ENCODE data around the gene CXCR2.
"Not testable (repeated sequence)": the region's sequence is repeated elsewhere in the genome, so short reads cannot be mapped to it uniquely, and the experiment has no call there.

Gene CXCR2

DNA sequence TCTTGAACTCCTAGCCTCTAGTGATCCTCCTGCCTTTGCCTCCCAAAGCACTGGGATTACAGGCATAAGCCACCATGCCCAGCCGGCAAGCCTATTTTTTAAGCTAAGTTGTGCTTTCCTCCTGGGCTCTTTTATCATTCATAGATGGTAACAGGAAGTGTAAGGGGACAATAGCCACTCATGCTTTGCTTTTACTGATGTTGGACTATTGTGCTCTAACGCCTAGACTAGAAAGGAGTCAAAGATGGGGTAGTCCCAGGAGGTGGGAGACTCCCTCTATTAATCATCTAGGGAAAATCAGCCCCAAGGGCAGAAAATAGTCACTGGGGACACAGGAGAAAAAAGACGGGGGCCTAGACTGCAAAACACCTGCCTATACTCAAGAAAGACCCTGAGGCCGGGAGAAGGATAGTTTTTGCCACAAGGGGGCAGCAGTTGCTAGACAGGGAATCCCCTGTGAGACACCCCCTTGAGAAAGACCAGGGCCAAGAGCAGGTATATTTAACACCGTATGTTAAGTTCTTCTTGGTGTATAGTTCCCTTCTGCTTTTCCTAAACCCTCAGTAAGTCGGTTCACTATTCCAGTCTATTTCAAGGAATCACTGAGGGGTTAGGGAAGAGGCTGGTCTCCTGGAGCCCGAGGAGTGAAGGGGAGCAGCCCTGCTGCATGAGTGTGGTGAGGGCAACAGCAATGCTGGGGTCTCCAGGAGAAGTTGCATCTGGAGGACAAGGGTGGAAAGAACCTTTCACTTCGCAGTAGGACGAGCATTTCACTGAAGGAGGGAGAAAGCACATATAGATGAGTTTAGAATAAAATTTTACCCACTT is 43.0 kb downstream of the CXCR2 start:
- Histone ChIP-seq H3K27me3 (no peaks in the 10 kb centered on the region; a peak in 1 of 22 replicates), H3K9ac (no peak overlapping the region), H3K27ac (no peak overlapping the region), H3K9me3 (replicated peaks in 1 of 11) (no peaks in the 10 kb centered on the region), H3K36me3 (no peaks in the 10 kb centered on the region), H3K4me2 (no peak overlapping the region), H3K4me3 (no peak overlapping the region), H3K4me1 (peaks cover 8 to 17% (median 14%) of the 10 kb centered on the region in 10 experiments; a peak in 19 of 20 replicates), H4K20me1 (no peaks in the 10 kb centered on the region)
- no peak for TF ChIP-seq Cebpa-rat (IDR thresholded peaks at IDR 0.05)

DNA sequence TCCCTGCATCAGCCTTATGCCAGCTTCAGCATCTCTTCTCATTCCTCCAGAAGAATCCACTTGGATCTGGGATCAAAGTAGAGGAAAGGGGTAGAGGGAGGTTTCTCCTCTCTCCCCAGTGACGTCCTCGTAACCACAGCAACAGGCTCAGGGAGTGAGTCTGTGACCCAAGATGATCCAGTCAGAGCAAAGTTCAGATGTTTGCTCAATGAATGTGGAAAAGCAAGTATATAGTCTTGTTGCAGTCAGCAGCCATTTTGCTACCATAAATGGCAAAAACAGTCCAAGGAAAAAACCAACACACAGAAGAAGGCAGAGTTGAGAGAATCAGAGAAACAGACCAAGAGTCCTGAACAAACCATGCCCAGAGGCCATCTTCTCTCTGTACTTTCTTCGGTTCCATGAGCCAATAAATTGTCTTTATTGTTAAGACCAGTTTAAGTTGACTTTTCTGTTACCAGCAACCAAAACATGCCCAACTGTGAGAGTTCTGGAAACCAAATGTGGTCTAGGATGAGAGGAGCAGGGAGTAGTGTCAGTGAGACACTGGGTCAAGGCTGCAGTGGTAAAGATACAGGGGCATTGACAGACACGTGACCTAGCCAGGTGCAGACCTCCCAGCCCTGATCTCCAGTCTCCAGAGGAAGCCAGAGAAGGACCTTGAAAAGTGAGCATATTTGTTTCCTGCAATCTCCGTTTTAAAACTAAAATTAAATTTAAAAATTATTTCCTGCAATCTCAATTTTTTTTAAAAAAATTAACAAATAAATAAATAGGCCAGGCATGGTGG is 44.1 kb downstream of the CXCR2 start:
- Histone ChIP-seq H3K9me3 (replicated peaks in 1 of 11) (no peaks in the 10 kb centered on the region), H3K9ac (no peak overlapping the region), H3K4me3 (no peak overlapping the region), H3K27me3 (no peaks in the 10 kb centered on the region; a peak in 1 of 22 replicates), H4K20me1 (no peaks in the 10 kb centered on the region), H3K27ac (no peak overlapping the region), H3K4me2 (peak overlapping the region in 3 of 11 experiments; percentile 7 to 16 (median 8); a peak in 5 of 22 replicates), H3K4me1 (peaks cover 8 to 17% (median 14%) of the 10 kb centered on the region in 10 experiments; a peak in 19 of 20 replicates), H3K36me3 (no peaks in the 10 kb centered on the region)
- TF ChIP-seq Cebpa-rat (IDR thresholded peaks at IDR 0.05), result no peak

GRCh38 chr2:218171744-218172143 is 45.9 kb downstream of the CXCR2 start:
- not testable (repeated sequence) for H3K9ac ChIP-seq; H3K27ac ChIP-seq; H4K20me1 ChIP-seq; H3K36me3 ChIP-seq; H3K4me3 ChIP-seq; H3K9me3 ChIP-seq (replicated peaks in 1 of 11); H3K4me2 ChIP-seq; H3K27me3 ChIP-seq
- peaks cover 4 to 14% (median 8%) of the 10 kb centered on the region in 10 experiments; a peak in 19 of 20 replicates for H3K4me1 ChIP-seq

GRCh38 chr2:218172845-218173244 is 47.0 kb downstream of the CXCR2 start:
- TF ChIP-seq Cebpa-rat (IDR thresholded peaks at IDR 0.05), result no peak
- Histone ChIP-seq H3K4me2 (no peak overlapping the region), H3K27ac (no peak overlapping the region), H4K20me1 (no peaks in the 10 kb centered on the region), H3K36me3 (no peaks in the 10 kb centered on the region), H3K4me3 (no peak overlapping the region), H3K9me3 (replicated peaks in 1 of 11) (no peaks in the 10 kb centered on the region), H3K27me3 (no peaks in the 10 kb centered on the region; a peak in 1 of 22 replicates), H3K9ac (no peak overlapping the region), H3K4me1 (peaks cover 0 to 10% (median 0%) of the 10 kb centered on the region in 10 experiments; a peak in 4 of 20 replicates)

DNA sequence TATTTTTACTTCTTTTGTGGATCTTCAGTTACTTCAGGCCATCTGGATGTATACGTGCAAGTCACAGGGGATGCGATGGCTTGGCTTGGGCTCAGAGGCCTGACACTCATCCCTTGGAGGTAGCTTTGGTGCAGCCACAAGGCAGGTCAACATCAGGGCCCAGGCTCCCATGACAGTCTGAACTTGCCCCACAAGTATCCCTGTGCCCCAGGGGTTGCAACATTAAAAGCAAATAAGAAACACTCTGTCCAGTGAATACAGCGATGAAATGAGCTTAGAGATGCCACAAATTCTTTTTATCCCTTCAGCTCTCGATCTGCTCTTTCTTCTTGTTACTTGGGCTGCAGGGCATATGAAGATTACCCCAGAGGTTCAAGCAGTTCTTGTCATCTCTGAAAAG is 54.0 kb downstream of the CXCR2 start:
- Histone ChIP-seq H3K27me3 (no peaks in the 10 kb centered on the region), H3K9ac (no peak overlapping the region), H3K27ac (no peak overlapping the region), H3K36me3 (no peaks in the 10 kb centered on the region), H3K4me3 (no peak overlapping the region), H3K4me2 (no peak overlapping the region), H3K9me3 (replicated peaks in 1 of 11) (no peaks in the 10 kb centered on the region), H4K20me1 (no peaks in the 10 kb centered on the region), H3K4me1 (no peaks in the 10 kb centered on the region)
- no peak for TF ChIP-seq Cebpa-rat (IDR thresholded peaks at IDR 0.05)

DNA sequence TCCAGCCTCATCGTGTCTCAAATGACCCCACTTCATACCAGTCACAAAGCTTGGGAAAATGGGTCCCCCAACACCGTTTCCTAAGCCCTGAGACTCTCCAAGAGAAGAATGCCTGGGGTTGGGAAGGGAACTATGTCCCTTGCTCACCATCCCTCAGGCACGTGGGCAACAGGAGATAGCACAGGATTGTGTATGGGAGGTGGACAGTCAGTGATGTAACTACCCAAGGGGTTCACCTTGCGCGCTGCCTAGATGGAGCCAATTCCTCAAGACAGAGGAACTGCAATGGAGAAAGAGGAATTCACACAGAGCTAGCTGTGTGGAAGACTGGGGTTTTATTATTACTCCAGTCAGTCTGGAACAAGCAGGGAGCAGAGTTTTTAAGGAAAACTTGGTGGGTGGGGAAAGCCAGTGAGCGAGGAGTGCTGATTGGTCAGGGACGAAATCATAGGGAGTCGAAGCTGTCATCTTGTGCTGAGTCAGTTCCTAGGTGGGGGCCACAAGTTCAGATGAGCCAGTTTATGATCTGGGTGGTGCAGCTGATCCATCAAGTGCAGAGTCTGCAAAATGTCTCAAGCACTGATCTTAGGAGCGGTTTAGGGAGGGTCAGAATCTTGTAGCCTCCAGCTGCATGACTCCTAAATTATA is 54.8 kb downstream of the CXCR2 start:
- no peak overlapping the region for H3K4me2 ChIP-seq

GRCh38 chr2:218184331-218184730 is 58.5 kb downstream of the CXCR2 start:
- Histone ChIP-seq H3K27ac (no peak overlapping the region), H3K9ac (no peak overlapping the region), H3K9me3 (replicated peaks in 1 of 11) (no peaks in the 10 kb centered on the region), H3K36me3 (no peaks in the 10 kb centered on the region), H3K4me1 (peaks cover 0 to 9% (median 2%) of the 10 kb centered on the region in 10 experiments; a peak in 8 of 20 replicates), H3K4me3 (no peak overlapping the region), H3K4me2 (no peak overlapping the region), H3K27me3 (no peaks in the 10 kb centered on the region), H4K20me1 (no peaks in the 10 kb centered on the region)
- no peak for TF ChIP-seq Cebpa-rat (IDR thresholded peaks at IDR 0.05)

More for the DNA sequence above, 54.8 kb downstream of the CXCR2 start:
- no peaks in the 10 kb centered on the region for H3K36me3 ChIP-seq
- H3K27ac ChIP-seq, result no peak overlapping the region
- no peaks in the 10 kb centered on the region for H3K9me3 ChIP-seq (replicated peaks in 1 of 11)
- no peaks in the 10 kb centered on the region for H3K4me1 ChIP-seq
- no peak overlapping the region for H3K9ac ChIP-seq
- H3K4me3 ChIP-seq, result no peak overlapping the region
- H3K27me3 ChIP-seq, result no peaks in the 10 kb centered on the region
- TF ChIP-seq Cebpa-rat (IDR thresholded peaks at IDR 0.05), result no peak
- H4K20me1 ChIP-seq, result no peaks in the 10 kb centered on the region

DNA sequence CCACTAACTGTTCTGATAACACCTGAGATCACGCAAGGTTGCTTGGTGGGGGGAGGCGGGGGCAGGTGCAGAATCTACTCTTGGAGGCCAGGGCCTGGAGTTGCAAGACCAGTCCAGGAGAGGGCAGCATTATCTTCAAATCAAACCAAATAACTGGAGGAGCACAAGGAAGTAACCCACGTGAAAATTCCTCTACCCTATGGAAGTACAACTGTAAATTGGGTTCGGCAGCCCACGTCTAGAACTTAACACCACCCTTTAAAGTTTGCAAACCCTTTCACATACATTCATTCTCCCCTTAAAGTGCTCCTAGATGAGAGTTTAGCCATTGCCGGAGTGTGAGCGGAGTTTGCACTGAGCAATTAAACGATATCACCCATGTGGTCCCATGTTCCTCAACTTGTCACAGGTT is 60.5 kb downstream of the CXCR2 start:
- no peak overlapping the region for H3K27ac ChIP-seq
- H4K20me1 ChIP-seq, result no peaks in the 10 kb centered on the region
- no peaks in the 10 kb centered on the region for H3K27me3 ChIP-seq
- H3K9me3 ChIP-seq (replicated peaks in 1 of 11), result no peaks in the 10 kb centered on the region
- TF ChIP-seq Cebpa-rat (IDR thresholded peaks at IDR 0.05), result no peak
- H3K36me3 ChIP-seq, result no peaks in the 10 kb centered on the region
- peak overlapping the region in 4 of 11 experiments; percentile 22 to 67 (median 40); a peak in 7 of 22 replicates for H3K4me2 ChIP-seq
- peaks cover 0 to 9% (median 2%) of the 10 kb centered on the region in 10 experiments; a peak in 8 of 20 replicates for H3K4me1 ChIP-seq
- H3K4me3 ChIP-seq, result no peak overlapping the region
- peak overlapping the region in 1 of 11 experiments; percentile 34; a peak in 1 of 22 replicates for H3K9ac ChIP-seq

Measured in BLaER1 treated with 17β-estradiol and CSF1 and Interleukin-3, amounts not matched to agents 10 nM and 100 nM (cell line).